SKM-1 (cell line): Measurements from ENCODE around the gene AOPEP.

Experiments
- DNase-seq: peaks from one replicate; lab custom pipeline; 2025; ENCODE audit not compliant: unreplicated experiment; lab: John Stamatoyannopoulos, UW

Gene AOPEP

GRCh38 chr9:94760010-94760409 is 33.5 kb downstream of the AOPEP start:
- no peak for DNase-seq

GRCh38 chr9:94760660-94761059 is 34.2 kb downstream of the AOPEP start:
- no peak for DNase-seq

- DNase-seq: peak; percentile 2
Measured at GRCh38 chr9:94761481-94761880, 35.0 kb downstream of the AOPEP start.

- DNase-seq: no peak
Measured at GRCh38 chr9:94767331-94768072, 41.0 kb downstream of the AOPEP start.

- DNase-seq: no peak
Measured at GRCh38 chr9:94768766-94769165, 42.3 kb downstream of the AOPEP start.

DNA sequence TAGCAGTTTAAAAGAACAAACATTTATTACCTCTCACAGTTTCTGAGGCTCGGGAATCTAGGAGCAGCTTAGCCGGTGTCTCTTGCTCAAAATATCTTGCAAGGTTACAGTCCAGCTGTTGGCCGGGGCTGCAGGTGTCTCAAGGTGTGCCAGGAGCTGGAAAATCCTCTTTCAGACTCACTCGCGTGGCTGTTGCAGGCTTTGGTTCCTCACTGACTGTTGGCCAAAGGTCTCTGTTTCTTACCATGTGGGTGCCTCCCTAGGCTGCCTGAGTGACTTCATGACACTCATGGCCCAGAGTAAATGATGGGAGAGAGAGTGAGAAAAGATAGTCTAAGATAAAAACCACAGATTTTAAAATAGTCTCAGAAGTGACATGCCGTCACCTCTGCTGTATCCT is 43.8 kb downstream of the AOPEP start:
- no peak for DNase-seq

DNA sequence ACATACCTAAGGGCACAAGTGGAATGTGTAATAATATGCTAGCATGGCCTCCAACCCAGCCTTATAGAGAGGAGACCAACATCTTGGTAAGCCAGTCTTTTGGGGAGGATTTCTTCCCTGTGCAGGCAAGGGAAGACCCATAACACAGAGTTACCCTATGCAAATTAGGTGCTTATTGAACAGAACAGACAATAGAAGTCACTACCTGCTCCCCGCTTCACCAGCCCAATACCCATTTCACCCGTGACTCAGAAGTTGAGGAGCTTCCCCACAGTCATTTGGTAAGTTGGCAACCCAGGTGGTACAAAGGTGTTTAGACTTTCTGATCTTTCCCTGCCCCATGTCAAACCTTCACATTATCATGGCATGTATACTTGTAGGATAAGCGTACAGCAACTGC is 44.6 kb downstream of the AOPEP start:
- no peak for DNase-seq

DNA sequence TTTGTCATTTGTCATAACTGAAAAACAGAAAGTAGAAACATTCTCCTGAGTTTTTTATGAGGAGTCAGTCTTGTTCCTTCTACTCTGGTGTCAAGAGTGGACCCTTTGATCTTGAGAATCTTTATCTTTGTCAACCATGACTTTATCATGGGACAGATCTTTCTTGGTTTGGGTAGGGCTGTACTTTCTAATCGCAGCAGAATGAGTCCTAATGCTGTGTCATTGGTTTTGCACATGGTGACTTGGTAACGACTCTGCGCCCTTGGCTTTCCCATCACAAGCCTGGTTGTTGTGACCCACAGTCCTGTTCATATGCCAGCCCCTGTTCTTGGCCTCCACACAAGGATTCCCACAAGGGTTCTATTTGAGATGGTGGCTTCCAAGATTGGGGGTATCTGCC is 45.6 kb downstream of the AOPEP start:
- no peak for DNase-seq

GRCh38 chr9:94772639-94773303 is 46.3 kb downstream of the AOPEP start:
- no peak for DNase-seq

- no peak for DNase-seq
Measured at GRCh38 chr9:94773655-94774054, 47.2 kb downstream of the AOPEP start.

GRCh38 chr9:94778013-94778412 is 51.5 kb downstream of the AOPEP start:
- DNase-seq: no peak

GRCh38 chr9:94779031-94779430 is 52.5 kb downstream of the AOPEP start:
- DNase-seq: no peak

GRCh38 chr9:94779693-94780290 is 53.3 kb downstream of the AOPEP start:
- no peak for DNase-seq

DNA sequence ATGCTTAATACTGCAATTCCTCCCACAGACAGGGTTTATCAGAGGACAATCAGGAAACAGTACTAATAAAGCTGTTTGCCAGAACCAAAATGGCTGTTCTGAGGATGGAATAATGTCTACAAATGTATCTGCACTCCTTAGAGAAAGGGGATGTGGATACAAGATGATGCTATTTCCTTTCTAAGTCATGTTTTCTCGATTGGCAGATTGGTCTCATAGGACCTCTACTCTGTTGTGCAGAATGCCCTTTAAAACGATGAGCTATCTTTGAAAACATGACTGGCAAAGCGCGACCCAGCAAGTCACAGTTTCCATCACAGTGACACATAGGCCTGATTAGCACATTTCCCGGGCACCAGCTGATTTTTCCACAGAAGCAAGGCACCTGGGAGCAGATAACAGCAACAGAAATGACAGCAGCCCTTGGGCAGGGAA is 54.0 kb downstream of the AOPEP start:
- DNase-seq: no peak

GRCh38 chr9:94782355-94783101 is 56.0 kb downstream of the AOPEP start:
- DNase-seq: no peak

DNA sequence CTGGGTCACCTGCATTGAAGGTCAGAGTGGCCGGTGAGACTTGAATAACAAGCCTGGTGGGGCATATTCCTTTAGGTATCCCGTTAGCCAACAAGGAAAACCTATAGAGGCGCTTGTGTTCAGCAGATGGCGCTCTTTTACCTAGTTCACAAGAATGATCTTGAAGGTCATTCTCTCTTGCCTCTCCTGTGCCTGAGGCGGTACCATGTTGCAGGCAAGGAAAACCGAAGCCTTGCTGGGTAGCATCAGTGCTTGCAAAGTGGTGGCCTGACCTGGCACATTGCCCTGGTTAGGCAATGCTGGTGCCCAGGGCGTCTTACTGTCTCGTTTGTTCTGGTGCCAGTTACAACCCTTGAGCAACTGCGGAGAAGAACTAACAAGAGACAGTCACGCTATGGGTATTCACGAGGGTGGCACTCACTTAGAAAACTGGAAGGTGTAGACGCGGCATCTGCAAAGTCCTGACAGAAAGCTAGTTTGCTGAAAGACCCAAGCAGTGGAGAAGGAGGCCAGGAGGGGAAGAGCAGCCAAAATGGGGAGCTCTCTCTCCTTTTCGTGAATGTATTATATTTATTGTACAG is 56.7 kb downstream of the AOPEP start:
- DNase-seq: no peak

GRCh38 chr9:94783928-94784327 is 57.4 kb downstream of the AOPEP start:
- DNase-seq: no peak

DNA sequence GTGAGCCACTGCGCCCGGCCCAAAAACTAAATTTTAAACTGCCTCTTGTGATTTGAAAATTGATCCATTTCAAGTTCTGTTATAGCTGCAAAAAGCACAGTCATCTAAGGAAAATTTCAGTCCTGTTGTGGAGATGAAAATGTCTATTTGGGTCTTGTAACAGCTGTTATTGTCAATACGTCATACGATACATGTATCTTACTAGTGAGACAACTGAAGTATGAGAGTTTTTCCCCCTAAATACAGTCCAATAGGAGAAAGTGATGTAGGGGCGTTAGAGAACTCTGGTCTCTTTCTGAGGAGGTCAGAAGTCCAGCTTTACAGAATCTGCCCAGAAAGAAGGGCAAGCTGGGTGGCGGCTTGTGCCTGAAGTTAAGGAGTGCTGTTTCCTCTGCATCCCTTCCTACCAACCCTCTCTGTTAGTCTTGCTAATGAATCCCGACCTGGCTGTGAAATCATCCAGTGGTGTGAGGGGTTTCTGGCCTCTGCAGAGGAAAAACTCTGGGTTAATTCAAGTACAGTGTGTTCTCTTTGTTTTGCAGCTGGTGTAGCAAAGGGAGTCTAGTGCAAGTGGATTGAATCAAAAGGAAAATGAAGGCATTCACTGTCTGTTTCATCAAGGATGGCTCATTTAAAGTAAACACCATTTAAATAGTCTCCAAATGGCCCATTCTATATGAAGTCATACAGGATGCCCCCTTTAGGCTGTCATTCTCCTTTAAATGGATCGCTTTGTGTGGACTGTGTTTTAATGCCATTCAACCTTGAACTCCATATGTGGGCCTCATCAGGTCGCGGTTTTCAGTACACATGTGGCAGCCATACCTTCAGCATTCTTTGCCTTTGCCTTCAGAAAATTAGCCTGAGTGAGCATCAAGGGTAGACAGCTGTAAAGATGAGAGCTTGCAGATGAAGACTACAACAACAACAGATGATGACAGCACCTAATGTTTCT is 59.0 kb downstream of the AOPEP start:
- no peak for DNase-seq

- no peak for DNase-seq
Measured at GRCh38 chr9:94786586-94786985, 60.1 kb downstream of the AOPEP start.

DNA sequence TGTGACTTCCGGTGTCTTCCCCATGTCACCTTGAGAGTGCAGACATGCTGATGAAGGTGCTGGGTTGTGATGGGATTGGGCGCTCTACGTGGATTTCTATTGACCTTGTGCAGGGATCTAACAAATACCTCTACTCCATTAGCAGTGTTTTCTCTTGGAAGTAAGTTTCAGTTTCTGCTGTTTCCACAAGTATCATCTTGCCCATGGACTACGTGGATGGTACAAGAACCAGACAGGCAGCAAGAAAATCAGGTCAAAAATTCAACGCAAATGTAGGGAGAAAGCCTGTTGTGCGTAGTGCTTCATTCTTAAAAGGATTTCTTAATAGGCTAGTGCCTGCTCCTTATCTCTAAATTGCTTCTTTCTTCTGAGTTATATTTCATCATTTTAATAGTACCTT is 60.8 kb downstream of the AOPEP start:
- DNase-seq: no peak
